ENCODE data around the gene PEX16. TPM values are rescaled to one million over a fixed set of nuclear protein-coding genes. Genes with fewer than 3 reads are reported as not detected.
A peak's percentile ranks its signal among the peaks of the same experiment; 100 is the strongest.

PEX16 gene
- total and polyA plus RNA-seq, 2 of the 13 experiments (the other 11 are each of a cell fraction or from before 2014, with no cell fraction given) = 12.5 to 21.8 TPM

- no peak for TF ChIP-seq MNT (IDR thresholded peaks at IDR 0.05)
- 0 out of 2 replicates have a peak, but pooled peaks have one; percentile 55 for TF ChIP-seq ZNF674 (CRISPR knock-in tag; IDR thresholded peaks at IDR 0.05; ENCODE audit: low read depth)
- TF ChIP-seq KLF11 (CRISPR knock-in tag; IDR thresholded peaks at IDR 0.05) = no peak
- peak; percentile 53; the same call in 1 of the 2 replicates for TF ChIP-seq ZNF609 (CRISPR knock-in tag; IDR thresholded peaks at IDR 0.05; ENCODE audit: borderline replicate concordance)
- TF ChIP-seq ZNF451 (CRISPR knock-in tag; IDR thresholded peaks at IDR 0.05) = no peak
- no peak for TF ChIP-seq MIER3 (CRISPR knock-in tag; IDR thresholded peaks at IDR 0.05; ENCODE audit: borderline replicate concordance)
- TF ChIP-seq ZNF746 (CRISPR knock-in tag; IDR thresholded peaks at IDR 0.05) = no peak; the same call in 1 of the 2 replicates
- no peak for TF ChIP-seq ZNF441 (CRISPR knock-in tag; IDR thresholded peaks at IDR 0.05; ENCODE audit: borderline replicate concordance)
- no peak for TF ChIP-seq ZNF615 (CRISPR knock-in tag; IDR thresholded peaks at IDR 0.05; ENCODE audit: borderline replicate concordance)
- TF ChIP-seq SPEN (CRISPR knock-in tag; IDR thresholded peaks at IDR 0.05; ENCODE audit: low read depth) = peak; percentile 78; the same call in 1 of the 2 replicates
- TF ChIP-seq ZNF770 (CRISPR knock-in tag; IDR thresholded peaks at IDR 0.05) = no peak
- no peak for TF ChIP-seq TFE3 (CRISPR knock-in tag; IDR thresholded peaks at IDR 0.05)
- no peak for TF ChIP-seq BATF2 (CRISPR knock-in tag; IDR thresholded peaks at IDR 0.05)
- TF ChIP-seq TOE1 (CRISPR knock-in tag; IDR thresholded peaks at IDR 0.05) = no peak
- no peak for TF ChIP-seq TCF7 (IDR thresholded peaks at IDR 0.05; ENCODE audit: low read depth)
- TF ChIP-seq ZBTB1 (CRISPR knock-in tag; IDR thresholded peaks at IDR 0.05; ENCODE audit: borderline replicate concordance) = no peak
- no peak for TF ChIP-seq ZNF33B (CRISPR knock-in tag; IDR thresholded peaks at IDR 0.05)
- no peak for TF ChIP-seq ADNP (CRISPR knock-in tag; IDR thresholded peaks at IDR 0.05)
- TF ChIP-seq ZNF75D (CRISPR knock-in tag; IDR thresholded peaks at IDR 0.05; ENCODE audit: borderline replicate concordance) = no peak
- TF ChIP-seq HMG20B (CRISPR knock-in tag; conservative IDR thresholded peaks at IDR 0.05) = no peak
Measured at GRCh38 chr11:45917623-45918330, at the start of gene PEX16 (continued).
